ENCODE measurements around the gene PADI2. TPM values are rescaled to one million over a fixed set of nuclear protein-coding genes. Genes with fewer than 3 reads are reported as not detected.

Gene PADI2
- total RNA-seq: not detected

GRCh38 chr1:17119076-17119772, at the start of gene PADI2:
Gene PADI2, minus strand, starts transcription at chr1:17119451. Its CDS starts 80 bp downstream, at chr1:17119371.
- no peak within 1 kb of the TSS for H3K4me3 Mint-ChIP-seq

GRCh38 chr1:17168091-17168876, 49.0 kb upstream of the PADI2 start:
- H3K4me1 Mint-ChIP-seq (ENCODE audit: low read depth in 2 of 2): peaks cover 5 to 7% of the 10 kb centered on the region in 2 donors
- H3K27ac Mint-ChIP-seq: no peak overlapping the region
- no peak overlapping the region for H3K4me3 Mint-ChIP-seq
- H3K36me3 Mint-ChIP-seq: no peaks in the 10 kb centered on the region
- H3K27me3 Mint-ChIP-seq: peaks cover 2 to 14% of the 10 kb centered on the region in 2 donors
- no peaks in the 10 kb centered on the region for H3K9me3 Mint-ChIP-seq
- no peak for ATAC-seq
- DNase-seq (ENCODE audit: low spot score): no peak

More at GRCh38 chr1:17119076-17119772, at the start of gene PADI2:
- Mint-ChIP-seq H3K9me3 (no peaks in the 10 kb centered on the region), H3K36me3 (no peaks in the 10 kb centered on the region), H3K27ac (no peak within 1 kb of the TSS), H3K27me3 (peaks cover 23 to 38% of the 10 kb centered on the region in 2 donors), H3K4me1 (ENCODE audit: low read depth in 2 of 2) (peaks cover 0 to 3% of the 10 kb centered on the region in 2 donors)
- ATAC-seq (peak; percentile 80 to 88), DNase-seq (ENCODE audit: low spot score) (no peak)

GRCh38 chr1:17167786-17168090, 48.5 kb upstream of the PADI2 start:
- no peak for DNase-seq (ENCODE audit: low spot score)
- no peak for ATAC-seq
- Mint-ChIP-seq H3K4me1 (ENCODE audit: low read depth in 2 of 2) (peaks cover 0 to 2% of the 10 kb centered on the region in 2 donors), H3K27ac (no peak overlapping the region), H3K4me3 (no peak overlapping the region), H3K27me3 (peaks cover 2 to 9% of the 10 kb centered on the region in 2 donors), H3K9me3 (no peaks in the 10 kb centered on the region), H3K36me3 (no peaks in the 10 kb centered on the region)

- Mint-ChIP-seq H3K4me3 (no peak overlapping the region), H3K9me3 (no peaks in the 10 kb centered on the region), H3K4me1 (ENCODE audit: low read depth in 2 of 2) (peaks cover 0 to 2% of the 10 kb centered on the region in 2 donors), H3K27me3 (peaks cover 2 to 9% of the 10 kb centered on the region in 2 donors), H3K36me3 (no peaks in the 10 kb centered on the region), H3K27ac (no peak overlapping the region)
- ATAC-seq (no peak), DNase-seq (ENCODE audit: low spot score) (no peak)
Observed at GRCh38 chr1:17167041-17167785, 48.0 kb upstream of the PADI2 start.

GRCh38 chr1:17165823-17166222, 46.6 kb upstream of the PADI2 start:
- peaks cover 2 to 9% of the 10 kb centered on the region in 2 donors for H3K27me3 Mint-ChIP-seq
- no peaks in the 10 kb centered on the region for H3K36me3 Mint-ChIP-seq

GRCh38 chr1:17163789-17164666, 44.8 kb upstream of the PADI2 start:
- Mint-ChIP-seq H3K9me3 (no peaks in the 10 kb centered on the region), H3K27me3 (peaks cover 2 to 9% of the 10 kb centered on the region in 2 donors), H3K36me3 (no peaks in the 10 kb centered on the region), H3K4me1 (ENCODE audit: low read depth in 2 of 2) (peaks cover 5 to 7% of the 10 kb centered on the region in 2 donors), H3K27ac (no peak overlapping the region), H3K4me3 (no peak overlapping the region)
- DNase-seq (ENCODE audit: low spot score) (no peak), ATAC-seq (no peak)

More at GRCh38 chr1:17165823-17166222, 46.6 kb upstream of the PADI2 start:
- Mint-ChIP-seq H3K4me1 (ENCODE audit: low read depth in 2 of 2) (peaks cover 5 to 7% of the 10 kb centered on the region in 2 donors), H3K9me3 (no peaks in the 10 kb centered on the region), H3K27ac (no peak overlapping the region), H3K4me3 (no peak overlapping the region)
- DNase-seq (ENCODE audit: low spot score) (no peak), ATAC-seq (no peak)

- no peak overlapping the region for H3K27ac Mint-ChIP-seq
- peak in 1 of 2 donors; percentile 21 for ATAC-seq
- no peaks in the 10 kb centered on the region for H3K36me3 Mint-ChIP-seq
- H3K9me3 Mint-ChIP-seq: no peaks in the 10 kb centered on the region
- H3K27me3 Mint-ChIP-seq: peaks cover 0 to 9% of the 10 kb centered on the region in 2 donors
- no peak for DNase-seq (ENCODE audit: low spot score)
- no peak overlapping the region for H3K4me3 Mint-ChIP-seq
- peaks cover 5 to 7% of the 10 kb centered on the region in 2 donors for H3K4me1 Mint-ChIP-seq (ENCODE audit: low read depth in 2 of 2)
Observed at GRCh38 chr1:17163371-17163770, 44.1 kb upstream of the PADI2 start.

GRCh38 chr1:17162941-17163340, 43.7 kb upstream of the PADI2 start:
- no peaks in the 10 kb centered on the region for H3K36me3 Mint-ChIP-seq
- H3K4me3 Mint-ChIP-seq: no peak overlapping the region
- peaks cover 5 to 7% of the 10 kb centered on the region in 2 donors for H3K4me1 Mint-ChIP-seq (ENCODE audit: low read depth in 2 of 2)
- peaks cover 0 to 9% of the 10 kb centered on the region in 2 donors for H3K27me3 Mint-ChIP-seq
- DNase-seq (ENCODE audit: low spot score): no peak
- ATAC-seq: peak in 1 of 2 donors; percentile 7
- H3K9me3 Mint-ChIP-seq: no peaks in the 10 kb centered on the region
- H3K27ac Mint-ChIP-seq: no peak overlapping the region

- H3K4me1 Mint-ChIP-seq (ENCODE audit: low read depth in 2 of 2): peaks cover 5 to 7% of the 10 kb centered on the region in 2 donors
- ATAC-seq (no peak), DNase-seq (ENCODE audit: low spot score) (no peak)
- H3K27ac Mint-ChIP-seq: no peak overlapping the region
- no peak overlapping the region for H3K4me3 Mint-ChIP-seq
- H3K9me3 Mint-ChIP-seq: no peaks in the 10 kb centered on the region
- H3K36me3 Mint-ChIP-seq: no peaks in the 10 kb centered on the region
- H3K27me3 Mint-ChIP-seq: peaks cover 0 to 9% of the 10 kb centered on the region in 2 donors
Observed at GRCh38 chr1:17161926-17162800, 42.9 kb upstream of the PADI2 start.

- no peak overlapping the region for H3K4me3 Mint-ChIP-seq
- peaks cover 0 to 9% of the 10 kb centered on the region in 2 donors for H3K27me3 Mint-ChIP-seq
- ATAC-seq (no peak), DNase-seq (ENCODE audit: low spot score) (no peak)
- H3K9me3 Mint-ChIP-seq: peaks cover 5% of the 10 kb centered on the region
- H3K4me1 Mint-ChIP-seq (ENCODE audit: low read depth in 2 of 2): peaks cover 5 to 7% of the 10 kb centered on the region in 2 donors
- no peak overlapping the region for H3K27ac Mint-ChIP-seq
- H3K36me3 Mint-ChIP-seq: peaks cover 5% of the 10 kb centered on the region
Observed at GRCh38 chr1:17161137-17161740, 42.0 kb upstream of the PADI2 start.

GRCh38 chr1:17158961-17159360, 39.7 kb upstream of the PADI2 start:
- Mint-ChIP-seq H3K27me3 (peaks cover 0 to 3% of the 10 kb centered on the region in 2 donors), H3K9me3 (peaks cover 15% of the 10 kb centered on the region), H3K4me1 (ENCODE audit: low read depth in 2 of 2) (peaks cover 5 to 7% of the 10 kb centered on the region in 2 donors), H3K27ac (no peak overlapping the region), H3K36me3 (peaks cover 22% of the 10 kb centered on the region), H3K4me3 (no peak overlapping the region)
- DNase-seq (ENCODE audit: low spot score): no peak
- no peak for ATAC-seq

- H3K27me3 Mint-ChIP-seq: peaks cover 11 to 12% of the 10 kb centered on the region in 2 donors
Observed at GRCh38 chr1:17156108-17156507, 36.9 kb upstream of the PADI2 start.

More at GRCh38 chr1:17156108-17156507, 36.9 kb upstream of the PADI2 start:
- no peak for ATAC-seq
- Mint-ChIP-seq H3K9me3 (peaks cover 21% of the 10 kb centered on the region), H3K4me1 (ENCODE audit: low read depth in 2 of 2) (peaks cover 1 to 2% of the 10 kb centered on the region in 2 donors), H3K27ac (no peak overlapping the region), H3K36me3 (peaks cover 35% of the 10 kb centered on the region), H3K4me3 (no peak overlapping the region)
- DNase-seq (ENCODE audit: low spot score): no peak
